ENCODE data around the gene GJA4.

The GJA4 gene

DNA sequence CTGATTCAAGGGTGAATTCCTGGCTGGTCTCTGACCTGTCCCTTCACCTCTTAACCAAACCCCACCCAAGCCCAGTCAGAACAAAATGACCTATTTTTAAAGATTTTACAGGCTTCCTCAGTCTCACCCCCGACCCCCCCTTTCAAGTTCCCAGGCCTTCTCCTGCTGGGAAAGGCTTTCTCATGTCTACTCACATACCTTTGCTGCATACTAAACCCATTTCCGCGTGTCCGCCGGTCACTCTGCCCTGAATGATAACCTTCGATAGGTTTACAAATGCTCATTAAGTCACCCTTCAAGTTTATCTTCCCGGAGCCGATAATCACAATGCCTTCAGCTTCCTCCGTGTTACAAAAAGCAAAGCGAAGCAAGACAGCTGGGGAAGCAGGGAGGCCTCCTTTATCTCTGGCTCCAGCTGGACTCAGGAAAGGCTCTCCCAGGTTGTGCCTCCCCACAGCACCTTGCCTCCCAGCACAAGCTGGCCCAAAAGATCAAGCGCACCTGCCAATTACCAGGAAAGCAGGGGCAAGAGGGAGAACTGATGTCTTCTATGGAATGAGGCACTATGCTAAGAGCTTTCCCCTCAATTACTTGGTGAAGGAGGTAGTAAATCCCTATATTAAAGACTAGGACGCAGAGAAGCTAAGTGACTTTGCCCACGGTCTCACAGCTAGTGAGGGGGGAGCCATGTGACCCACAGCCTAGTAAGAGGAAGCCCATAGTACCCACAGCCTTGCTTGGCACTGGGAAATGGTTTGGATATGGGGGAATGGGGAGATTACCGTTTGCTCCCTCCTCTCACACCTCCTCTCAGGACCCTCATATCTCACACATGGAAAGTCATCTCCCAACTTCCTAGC lies 50.8 kb downstream of the GJA4 start:
- TF ChIP-seq POLR2AphosphoS5 (IDR thresholded peaks at IDR 0.05; ENCODE audit: low read depth, low read length) (no peak), SPI1 (IDR thresholded peaks at IDR 0.05; ENCODE audit: low read depth, low read length) (no peak), POU2F2 (IDR thresholded peaks at IDR 0.05; ENCODE audit: low read depth, low read length) (no peak), PAX5 (IDR thresholded peaks at IDR 0.05; ENCODE audit: insufficient read depth, low read length, severe bottlenecking) (no peak)
- FAIRE-seq = no peak
- DNase-seq (ENCODE audit: insufficient read length, low spot score) = no peak

- TF ChIP-seq PAX5 (IDR thresholded peaks at IDR 0.05; ENCODE audit: insufficient read depth, low read length, severe bottlenecking) (no peak), SPI1 (IDR thresholded peaks at IDR 0.05; ENCODE audit: low read depth, low read length) (no peak), POU2F2 (IDR thresholded peaks at IDR 0.05; ENCODE audit: low read depth, low read length) (no peak), POLR2A (IDR thresholded peaks at IDR 0.05; ENCODE audit: low read depth, low read length) (no peak), TAF1 (IDR thresholded peaks at IDR 0.05; ENCODE audit: low read depth, low read length) (no peak)
- FAIRE-seq = no peak
- no peak for DNase-seq (ENCODE audit: insufficient read length, low spot score)
Observed at GRCh38 chr1:34844252-34844634, 51.4 kb downstream of the GJA4 start.
